HS-27A (cell line): ENCODE measurements around the gene SPATS2L.
"Not testable (repeated sequence)": the region's sequence is repeated elsewhere in the genome, so short reads cannot be mapped to it uniquely, and the experiment has no call there.

Experiments
- DNase-seq: peaks from one replicate; pipeline ENCODE4 v3.0.0-alpha.2; 2012; ENCODE audit warnings: low read depth, missing footprints

Gene SPATS2L

GRCh38 chr2:200320991-200321390 lies 14.5 kb downstream of the SPATS2L start:
- no peak for DNase-seq

- no peak for DNase-seq
Observed at GRCh38 chr2:200321780-200322534, 15.5 kb downstream of the SPATS2L start.

GRCh38 chr2:200322607-200323006 lies 16.1 kb downstream of the SPATS2L start:
- no peak for DNase-seq

GRCh38 chr2:200324362-200324761 lies 17.9 kb downstream of the SPATS2L start:
- no peak for DNase-seq

GRCh38 chr2:200329384-200329783 lies 22.9 kb downstream of the SPATS2L start:
- DNase-seq: no peak

- DNase-seq: no peak
Observed at GRCh38 chr2:200329798-200330197, 23.3 kb downstream of the SPATS2L start.

- DNase-seq: no peak
Observed at GRCh38 chr2:200330351-200331060, 24.0 kb downstream of the SPATS2L start.

- no peak for DNase-seq
Observed at GRCh38 chr2:200331061-200331400, 24.5 kb downstream of the SPATS2L start.

GRCh38 chr2:200335657-200336056 lies 29.2 kb downstream of the SPATS2L start:
- DNase-seq: no peak

GRCh38 chr2:200336980-200337615 lies 30.6 kb downstream of the SPATS2L start:
- no peak for DNase-seq

- DNase-seq: no peak
Observed at GRCh38 chr2:200337621-200338020, 31.1 kb downstream of the SPATS2L start.

- DNase-seq: no peak
Observed at GRCh38 chr2:200338692-200339091, 32.2 kb downstream of the SPATS2L start.

GRCh38 chr2:200340508-200341224 lies 34.2 kb downstream of the SPATS2L start:
- no peak for DNase-seq

GRCh38 chr2:200341376-200341775 lies 34.9 kb downstream of the SPATS2L start:
- DNase-seq: no peak

GRCh38 chr2:200342235-200342634 lies 35.7 kb downstream of the SPATS2L start:
- DNase-seq: no peak

- DNase-seq: no peak
Observed at GRCh38 chr2:200342654-200343053, 36.2 kb downstream of the SPATS2L start.

GRCh38 chr2:200344202-200344601 lies 37.7 kb downstream of the SPATS2L start:
- not testable (repeated sequence) for DNase-seq

GRCh38 chr2:200345975-200346374 lies 39.5 kb downstream of the SPATS2L start:
- DNase-seq: no peak

- no peak for DNase-seq
Observed at GRCh38 chr2:200347301-200347700, 40.8 kb downstream of the SPATS2L start.

GRCh38 chr2:200348897-200349563 lies 42.5 kb downstream of the SPATS2L start:
- no peak for DNase-seq

- DNase-seq: no peak
Observed at GRCh38 chr2:200349868-200350267, 43.4 kb downstream of the SPATS2L start.

GRCh38 chr2:200350850-200351285 lies 44.4 kb downstream of the SPATS2L start:
- peak; percentile 34 for DNase-seq
